Astrocyte (in vitro differentiated cells and primary cell): ENCODE results near the gene SYVN1. TPM values are rescaled to one million over a fixed set of nuclear protein-coding genes. Genes with fewer than 3 reads are reported as not detected.
A peak's percentile ranks its signal among the peaks of the same experiment; 100 is the strongest.

Experiments used
- DNase-seq: peaks from one replicate; pipeline ENCODE4 v3.0.0-alpha.2; 2010; ENCODE audit warnings: low read depth
- FAIRE-seq: peaks from 2 replicates; lab custom pipeline; 2011; peaks lifted over from hg19 to GRCh38; lab: Jason Lieb, UNC
- H2AFZ ChIP-seq: 2 replicates; pipeline ENCODE4 v1.6.0; 2012; ENCODE audit warnings: low read depth, low read length, inconsistent platforms
- H3K27ac ChIP-seq: 2 replicates; pipeline ENCODE4 v1.5.1; 2011; ENCODE audit warnings: low read depth, low read length, inconsistent platforms
- H3K27me3 ChIP-seq: 2 replicates; pipeline ENCODE4 v1.6.0; 2011; ENCODE audit warnings: low read length, inconsistent platforms; ENCODE audit not compliant: insufficient read depth
- H3K36me3 ChIP-seq: 2 replicates; pipeline ENCODE4 v1.5.1; 2011; ENCODE audit warnings: low read length, inconsistent platforms; ENCODE audit not compliant: insufficient read depth
- H3K4me1 ChIP-seq: 2 replicates; pipeline ENCODE4 v1.5.1; 2011; ENCODE audit warnings: low read length, inconsistent platforms; ENCODE audit not compliant: insufficient read depth
- H3K4me2 ChIP-seq: 2 replicates; pipeline ENCODE4 v1.6.0; 2012; ENCODE audit warnings: low read length, inconsistent platforms
- H3K4me3 ChIP-seq: 2 replicates; pipeline ENCODE4 v1.5.1; 2011; ENCODE audit warnings: low read depth, mild to moderate bottlenecking, low read length, inconsistent platforms; ENCODE audit not compliant: insufficient read depth
- H3K79me2 ChIP-seq: 2 replicates; pipeline ENCODE4 v1.6.0; 2012; ENCODE audit warnings: mild to moderate bottlenecking, low read length, inconsistent platforms; ENCODE audit not compliant: insufficient read depth
- H3K9ac ChIP-seq: 2 replicates; pipeline ENCODE4 v1.6.0; 2012; ENCODE audit warnings: mild to moderate bottlenecking, low read length, inconsistent platforms
- H3K9me3 ChIP-seq: 2 replicates; pipeline ENCODE4 v1.5.1; 2012; ENCODE audit warnings: low read depth, mild to moderate bottlenecking, low read length, inconsistent platforms; ENCODE audit not compliant: insufficient read depth
- H4K20me1 ChIP-seq: 2 replicates; pipeline ENCODE4 v1.6.0; 2012; ENCODE audit warnings: low read length, inconsistent platforms; ENCODE audit not compliant: insufficient read depth
- H3K27ac Mint-ChIP-seq: one replicate; pipeline ENCODE4 v1.8.0; 2021; ENCODE audit warnings: mild to moderate bottlenecking, mixed read lengths; ENCODE audit not compliant: unreplicated experiment
- H3K27me3 Mint-ChIP-seq: one replicate; pipeline ENCODE4 v1.8.0; 2021; ENCODE audit warnings: low read depth, mixed read lengths; ENCODE audit not compliant: unreplicated experiment
- H3K36me3 Mint-ChIP-seq: one replicate; pipeline ENCODE4 v1.8.0; 2021; ENCODE audit warnings: low read depth, mixed read lengths; ENCODE audit not compliant: unreplicated experiment
- H3K4me1 Mint-ChIP-seq: one replicate; pipeline ENCODE4 v1.8.0; 2021; ENCODE audit warnings: low read depth, mixed read lengths; ENCODE audit not compliant: unreplicated experiment
- H3K4me3 Mint-ChIP-seq: one replicate; pipeline ENCODE4 v1.8.0; 2021; ENCODE audit warnings: mild to moderate bottlenecking, moderate library complexity, mixed read lengths; ENCODE audit not compliant: unreplicated experiment
- H3K9me3 Mint-ChIP-seq: one replicate; pipeline ENCODE4 v1.8.0; 2021; ENCODE audit warnings: mild to moderate bottlenecking, mixed read lengths; ENCODE audit not compliant: unreplicated experiment
- EZH2 ChIP-seq: IDR thresholded peaks from 2 replicates; pipeline ENCODE4 v1.6.1; 2012; ENCODE audit warnings: mild to moderate bottlenecking, low read length, inconsistent platforms; ENCODE audit not compliant: insufficient read depth
- total RNA-seq: library from RNA; stranded (reverse); gene quantifications from 2 replicates; pipeline ENCODE4 v1.2.1, GENCODE V29; 2021
- TF ChIP-seq, protein P1 (sequence below): IDR thresholded peaks from 2 replicates; pipeline ENCODE4 v1.5.1; 2011; ENCODE audit warnings: low read depth, mild to moderate bottlenecking, inconsistent platforms, low read length, moderate library complexity; ENCODE audit not compliant: insufficient read depth

The SYVN1 gene
- total RNA-seq, 1 donor from 2014 or later = 43.0 TPM

DNA sequence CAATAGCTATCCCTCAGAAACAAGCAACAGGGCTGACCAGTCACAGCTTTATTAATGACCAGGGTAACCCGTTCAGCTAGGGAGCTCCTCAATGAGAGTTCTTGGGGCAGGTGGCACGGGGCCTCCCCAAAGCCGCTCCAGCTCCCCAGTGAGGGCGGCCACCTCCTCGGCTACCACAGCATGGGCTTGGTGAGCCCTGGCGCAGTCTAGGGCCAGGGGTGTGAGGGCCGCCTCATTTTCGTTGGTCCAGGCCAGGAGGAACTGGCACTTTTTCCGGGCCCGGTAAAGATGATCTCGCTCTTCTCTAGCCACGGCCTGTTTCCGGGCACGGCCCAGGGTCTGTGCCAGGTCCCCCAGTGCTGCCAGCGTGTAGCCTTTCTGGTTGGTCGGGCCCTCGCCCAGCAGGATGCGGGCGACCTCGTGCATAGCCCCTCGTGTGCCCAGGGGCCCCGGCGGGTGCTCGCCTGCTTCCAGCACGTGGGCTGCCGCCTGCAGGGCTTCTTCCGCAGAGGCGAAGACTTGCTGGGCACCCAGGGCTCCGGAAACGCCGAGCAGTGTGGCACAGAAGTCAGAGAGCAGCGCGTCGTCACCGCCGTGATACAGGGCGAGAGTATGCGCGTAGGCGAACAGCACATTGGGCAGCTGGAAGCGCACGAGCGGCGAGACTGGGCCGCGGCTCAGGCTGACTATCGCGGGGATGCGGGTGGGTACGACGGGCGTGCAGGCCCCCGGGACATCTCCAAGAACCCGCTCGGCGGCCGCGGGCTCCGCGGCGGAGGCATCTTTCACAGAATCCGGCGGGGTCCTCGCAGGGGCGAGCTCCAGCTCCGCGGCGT lies 17.7 kb downstream of the SYVN1 start:
- DNase-seq = peak; percentile 73

DNA sequence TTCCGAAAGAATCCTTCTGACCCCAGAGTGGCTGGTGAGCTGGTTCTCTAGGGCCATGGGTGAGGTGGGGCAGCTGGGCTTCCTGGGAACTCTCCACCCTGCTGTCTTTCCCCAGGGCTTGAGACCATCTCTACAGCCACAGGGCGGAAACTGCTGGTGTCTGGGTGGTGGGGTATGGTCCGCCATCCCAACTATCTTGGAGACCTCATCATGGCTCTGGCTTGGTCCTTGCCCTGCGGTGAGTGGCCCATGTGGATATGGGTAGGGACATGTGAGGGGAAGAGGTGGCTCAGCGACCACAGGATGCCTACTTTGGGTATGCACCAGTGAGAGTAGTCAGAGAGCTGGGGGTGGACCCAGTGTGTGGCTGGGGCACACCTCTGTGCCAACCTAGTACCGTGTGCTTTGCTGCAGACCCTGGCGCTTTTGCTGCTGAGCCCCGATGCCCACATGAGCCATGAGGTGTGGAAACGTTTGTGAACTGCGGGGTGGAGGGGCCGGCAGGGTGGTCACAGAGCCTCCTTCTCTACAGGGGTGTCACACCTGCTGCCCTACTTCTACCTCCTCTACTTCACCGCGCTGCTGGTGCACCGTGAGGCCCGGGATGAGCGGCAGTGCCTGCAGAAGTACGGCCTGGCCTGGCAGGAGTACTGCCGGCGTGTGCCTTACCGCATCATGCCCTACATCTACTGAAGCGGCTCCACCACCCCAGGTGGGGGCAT lies 18.8 kb downstream of the SYVN1 start:
- no peaks in the 10 kb centered on the region for H3K27me3 ChIP-seq
- TF ChIP-seq EZH2 = no peak
- TF ChIP-seq, protein P1, sequence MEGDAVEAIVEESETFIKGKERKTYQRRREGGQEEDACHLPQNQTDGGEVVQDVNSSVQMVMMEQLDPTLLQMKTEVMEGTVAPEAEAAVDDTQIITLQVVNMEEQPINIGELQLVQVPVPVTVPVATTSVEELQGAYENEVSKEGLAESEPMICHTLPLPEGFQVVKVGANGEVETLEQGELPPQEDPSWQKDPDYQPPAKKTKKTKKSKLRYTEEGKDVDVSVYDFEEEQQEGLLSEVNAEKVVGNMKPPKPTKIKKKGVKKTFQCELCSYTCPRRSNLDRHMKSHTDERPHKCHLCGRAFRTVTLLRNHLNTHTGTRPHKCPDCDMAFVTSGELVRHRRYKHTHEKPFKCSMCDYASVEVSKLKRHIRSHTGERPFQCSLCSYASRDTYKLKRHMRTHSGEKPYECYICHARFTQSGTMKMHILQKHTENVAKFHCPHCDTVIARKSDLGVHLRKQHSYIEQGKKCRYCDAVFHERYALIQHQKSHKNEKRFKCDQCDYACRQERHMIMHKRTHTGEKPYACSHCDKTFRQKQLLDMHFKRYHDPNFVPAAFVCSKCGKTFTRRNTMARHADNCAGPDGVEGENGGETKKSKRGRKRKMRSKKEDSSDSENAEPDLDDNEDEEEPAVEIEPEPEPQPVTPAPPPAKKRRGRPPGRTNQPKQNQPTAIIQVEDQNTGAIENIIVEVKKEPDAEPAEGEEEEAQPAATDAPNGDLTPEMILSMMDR = no peak
- H3K4me2 ChIP-seq = peak overlapping the region; percentile 91
- peaks cover 6% of the 10 kb centered on the region for H3K4me1 Mint-ChIP-seq
- H3K27ac ChIP-seq = no peak overlapping the region
- no peak for DNase-seq
- no peak for FAIRE-seq
- H3K79me2 ChIP-seq = peaks cover 33% of the 10 kb centered on the region
- no peak overlapping the region for H3K27ac Mint-ChIP-seq
- peaks cover 9% of the 10 kb centered on the region for H3K36me3 Mint-ChIP-seq
- H3K9ac ChIP-seq = no peak overlapping the region
- peaks cover 25% of the 10 kb centered on the region for H4K20me1 ChIP-seq
- no peaks in the 10 kb centered on the region for H3K9me3 ChIP-seq
- H3K27me3 Mint-ChIP-seq = no peaks in the 10 kb centered on the region
- peak overlapping the region; percentile 86 for H3K4me3 Mint-ChIP-seq
- no peaks in the 10 kb centered on the region for H3K9me3 Mint-ChIP-seq
- H3K4me1 ChIP-seq = peaks cover 34% of the 10 kb centered on the region
- H2AFZ ChIP-seq = no peak overlapping the region
- no peak overlapping the region for H3K4me3 ChIP-seq
- H3K36me3 ChIP-seq = peaks cover 9% of the 10 kb centered on the region

More for the DNA sequence above, 17.7 kb downstream of the SYVN1 start:
- Mint-ChIP-seq H3K36me3 (peaks cover 15% of the 10 kb centered on the region), H3K27me3 (no peaks in the 10 kb centered on the region), H3K4me1 (peaks cover 12% of the 10 kb centered on the region), H3K27ac (peak overlapping the region; percentile 87), H3K4me3 (peak overlapping the region; percentile 86), H3K9me3 (no peaks in the 10 kb centered on the region)
- peaks cover 23% of the 10 kb centered on the region for H4K20me1 ChIP-seq
- peak overlapping the region; percentile 75 for H3K4me3 ChIP-seq
- H3K27me3 ChIP-seq = no peaks in the 10 kb centered on the region
- H3K4me1 ChIP-seq = peaks cover 38% of the 10 kb centered on the region
- peaks cover 44% of the 10 kb centered on the region for H3K79me2 ChIP-seq
- no peaks in the 10 kb centered on the region for H3K9me3 ChIP-seq
- FAIRE-seq = no peak
- H2AFZ ChIP-seq = peak overlapping the region; percentile 44
- H3K27ac ChIP-seq = peak overlapping the region; percentile 82
- H3K36me3 ChIP-seq = peaks cover 15% of the 10 kb centered on the region
- H3K9ac ChIP-seq = peak overlapping the region; percentile 92
- TF ChIP-seq, protein P1 = no peak
- TF ChIP-seq EZH2 = no peak
- peak overlapping the region; percentile 91 for H3K4me2 ChIP-seq
